K562 (cell line): ENCODE data around the gene ALKBH7. TPM values are rescaled to one million over a fixed set of nuclear protein-coding genes. Genes with fewer than 3 reads are reported as not detected.

Experiments
- ATAC-seq: fragments of 200-7000 bp; cut with Tn5 transposase; 3 replicates; pipeline ENCODE4 v1.9.1; 2020; ENCODE audit warnings: moderate library complexity
- BruUV-seq: library from RNA; stranded (reverse); fragments of 400-500 nt; replicated peaks from 2 replicates; lab custom pipeline; 2021; lab: Mats Ljungman, UMichigan
- CTCF ChIA-PET: fragments of 300-600 bp; formaldehyde crosslinking; extraction: SDS; loops from one replicate; lab custom pipeline; 2021; ENCODE audit warnings: low intra/inter-chr PET ratio; lab: Yijun Ruan, JAX
- POLR2A ChIA-PET: fragments of 300-600, 350-650 bp; sonication (Branson Sonifier 250); formaldehyde crosslinking; extraction: SDS; loops from one replicate; lab custom pipeline; 2021; ENCODE audit warnings: antibody characterized with exemption, inconsistent platforms; lab: Yijun Ruan, JAX
- DNase-seq, 4 experiments: peaks; one replicate each; pipeline versions ENCODE4 v3.0.0 to v3.0.0-alpha.2; 2011 to 2018; ENCODE audit warnings: low spot score in 3 of 4, mixed read lengths in 3 of 4; ENCODE audit errors: extremely low read depth in 1 of 4
- FAIRE-seq: peaks from 2 replicates; lab custom pipeline; 2011; peaks lifted over from hg19 to GRCh38; lab: Jason Lieb, UNC
- H2AFZ ChIP-seq: 2 replicates; pipeline ENCODE4 v1.6.0; 2011; ENCODE audit warnings: low read depth, low read length, control low read depth, inconsistent platforms
- H3K27ac ChIP-seq: fragments of 200-600 bp; 3 replicates; pipeline ENCODE4 v1.8.0; 2011; ENCODE audit warnings: low read depth, mild to moderate bottlenecking, control low read depth, inconsistent platforms, low read length, moderate library complexity, mixed read lengths; ENCODE audit errors: extremely low read depth
- H3K27me3 ChIP-seq, 2 experiments: fragments of 300-600 bp in 1 of 2; 2 replicates in 1 of 2; 3 replicates in 1 of 2; pipeline versions ENCODE4 v1.6.0 to v1.8.0; 2011; ENCODE audit warnings: inconsistent platforms in 2 of 2, low read length in 2 of 2, mild to moderate bottlenecking in 1 of 2, mixed read lengths in 1 of 2, moderate library complexity in 1 of 2; ENCODE audit not compliant: control insufficient read depth in 2 of 2, insufficient read depth in 2 of 2
- H3K36me3 ChIP-seq: fragments of 300-600 bp; 3 replicates; pipeline ENCODE4 v1.8.0; 2011; ENCODE audit warnings: mild to moderate bottlenecking, low read length, inconsistent platforms; ENCODE audit not compliant: control insufficient read depth, insufficient read depth
- H3K4me1 ChIP-seq, 2 experiments: fragments of 200-600 bp in 1 of 2; replicated peaks in 1 of 2; 2 replicates in 1 of 2; 3 replicates in 1 of 2; pipeline versions ENCODE4 v1.5.1 to v1.8.0; 2011; ENCODE audit warnings: inconsistent platforms in 2 of 2, low read length in 2 of 2, mild to moderate bottlenecking in 1 of 2, mixed read lengths in 1 of 2, moderate library complexity in 1 of 2; ENCODE audit not compliant: control insufficient read depth in 2 of 2, insufficient read depth in 2 of 2
- H3K4me2 ChIP-seq: 2 replicates; pipeline ENCODE4 v1.6.1; 2011; ENCODE audit warnings: low read length, control low read depth, inconsistent platforms, mixed read lengths; ENCODE audit not compliant: insufficient read depth
- H3K4me3 ChIP-seq: fragments of 200-600 bp; sonication (generic), shearing (Covaris generic); 2 replicates; pipeline ENCODE4 v1.5.1; 2016; ENCODE audit warnings: control low read depth, inconsistent platforms
- H3K79me2 ChIP-seq: fragments of 200-600 bp; 3 replicates; pipeline ENCODE4 v1.8.0; 2011; ENCODE audit warnings: low read length, inconsistent platforms; ENCODE audit not compliant: control insufficient read depth, insufficient read depth
- H3K9ac ChIP-seq, 2 experiments: 2 replicates each; pipeline versions ENCODE4 v1.6.0 to v1.6.1; 2011; ENCODE audit warnings: low read depth in 2 of 2, low read length in 2 of 2, control low read depth in 1 of 2, inconsistent platforms in 1 of 2, mild to moderate bottlenecking in 1 of 2, mixed read lengths in 1 of 2; ENCODE audit not compliant: insufficient read depth in 1 of 2
- H3K9me1 ChIP-seq: one replicate; pipeline ENCODE4 v1.6.0; 2011; ENCODE audit warnings: inconsistent platforms, mild to moderate bottlenecking, low read length, moderate library complexity; ENCODE audit not compliant: control insufficient read depth, insufficient read depth
- H3K9me3 ChIP-seq: replicated peaks from 2 replicates; pipeline ENCODE4 v1.5.1; 2011; ENCODE audit warnings: low read depth, low read length, inconsistent platforms; ENCODE audit not compliant: control insufficient read depth, insufficient read depth
- H4K20me1 ChIP-seq: replicated peaks from 2 replicates; pipeline ENCODE4 v1.6.1; 2011; ENCODE audit warnings: low read length, inconsistent platforms, mixed read lengths; ENCODE audit not compliant: control insufficient read depth, insufficient read depth
- ELF1 ChIP-seq: fragments of 200-800 bp; sonication (Bioruptor generic); IDR thresholded peaks from 2 replicates; pipeline ENCODE4 v1.6.1; 2016; ENCODE audit warnings: missing genetic modification characterization, missing compliant biosample characterization
- IRF2 ChIP-seq: sonication (generic); formaldehyde crosslinking; IDR thresholded peaks from 2 replicates; pipeline ENCODE4 v1.8.1; 2022; ENCODE audit warnings: mild to moderate bottlenecking, missing genetic modification reagents
- MTA1 ChIP-seq: fragments of 450-650 bp; IDR thresholded peaks from 2 replicates; pipeline ENCODE4 v1.6.1; 2017; ENCODE audit warnings: borderline replicate concordance
- POLR2G ChIP-seq: fragments of 200-400 bp; formaldehyde crosslinking; IDR thresholded peaks from 2 replicates; pipeline ENCODE4 v1.6.1; 2017; ENCODE audit warnings: low read depth, mild to moderate bottlenecking, antibody characterized with exemption, low read length, moderate library complexity
- RBFOX2 ChIP-seq: fragments of 200-400 bp; formaldehyde crosslinking; IDR thresholded peaks from 2 replicates; pipeline ENCODE4 v1.6.1; 2017; ENCODE audit warnings: low read depth, mild to moderate bottlenecking, low read length, moderate library complexity
- STAT5B ChIP-seq: fragments of 250-450 bp; sonication (Bioruptor Pico); IDR thresholded peaks from 2 replicates; pipeline ENCODE4 v1.8.0; 2021; ENCODE audit warnings: mild to moderate bottlenecking, inconsistent platforms
- ZNF57 ChIP-seq: fragments of 450-650 bp; formaldehyde crosslinking; IDR thresholded peaks from 2 replicates; pipeline ENCODE4 v1.4.0; 2020; ENCODE audit warnings: mild to moderate bottlenecking, moderate library complexity
- ZNF79 ChIP-seq: fragments of 250-450 bp; sonication (Bioruptor Pico); IDR thresholded peaks from 2 replicates; pipeline ENCODE4 v1.4.0; 2020; ENCODE audit warnings: low read depth, mild to moderate bottlenecking, moderate library complexity
- WGBS: fragments of 100-300 bp; shearing (Covaris generic); methylation state at CpG from one replicate; pipeline ENCODE4 v1.1.6; 2016; ENCODE audit warnings: low coverage, mixed read lengths; ENCODE audit not compliant: insufficient coverage; ENCODE audit errors: missing lambda C conversion rate; 5-methylcytosine and 5-hydroxymethylcytosine counted together
- in situ Hi-C: fragments of 300-500 bp; cut with MboI; formaldehyde crosslinking; loops from 4 replicates; pipeline ENCODE4 v1.15.0; 2018; ENCODE audit warnings: inconsistent platforms, mixed read lengths
- intact Hi-C: fragments of 100-400 bp; cut with micrococcal nuclease; formaldehyde crosslinking; loops from 2 replicates; pipeline ENCODE4 v1.14.2; 2022
- polyA plus RNA-seq, 8 experiments: library from polyadenylated mRNA; depleted of rRNA in 4 of 8; stranded (reverse) in 5 of 8; unstranded in 3 of 8; fragments of >200 nt; fragmentation: Nextera tagmentation in 2 of 8; fragmentation: Illumina TruSeq in 1 of 8; extraction: Ambion mirVana in 2 of 8; extraction: Trizol in 1 of 8; gene quantifications; 2 replicates each; pipeline versions ENCODE4 v1.2.1 to v1.2.3, GENCODE V29; 2011 to 2014; ENCODE audit warnings: inconsistent platforms in 1 of 8, missing spikeins in 1 of 8
- total RNA-seq, 7 experiments: library from RNA; depleted of rRNA in 6 of 7; stranded (reverse); fragments of >200 nt in 6 of 7; fragmentation: Illumina TruSeq in 2 of 7; extraction: Trizol in 2 of 7; gene quantifications; 2 replicates each; pipeline versions ENCODE4 v1.2.1 to v1.2.3, GENCODE V29; 2011 to 2021; ENCODE audit warnings: low replicate concordance in 1 of 7
- TF ChIP-seq, protein P1 (sequence below): fragments of 250-450 bp; sonication (Bioruptor Pico); IDR thresholded peaks from 2 replicates; pipeline ENCODE4 v1.4.0; 2020

Gene ALKBH7
- total and polyA plus RNA-seq, 9 of the 15 experiments (the other 6 are each of a cell fraction or from before 2014, with no cell fraction given) = 0.69 to 94.8 (median 17.6) TPM

DNA sequence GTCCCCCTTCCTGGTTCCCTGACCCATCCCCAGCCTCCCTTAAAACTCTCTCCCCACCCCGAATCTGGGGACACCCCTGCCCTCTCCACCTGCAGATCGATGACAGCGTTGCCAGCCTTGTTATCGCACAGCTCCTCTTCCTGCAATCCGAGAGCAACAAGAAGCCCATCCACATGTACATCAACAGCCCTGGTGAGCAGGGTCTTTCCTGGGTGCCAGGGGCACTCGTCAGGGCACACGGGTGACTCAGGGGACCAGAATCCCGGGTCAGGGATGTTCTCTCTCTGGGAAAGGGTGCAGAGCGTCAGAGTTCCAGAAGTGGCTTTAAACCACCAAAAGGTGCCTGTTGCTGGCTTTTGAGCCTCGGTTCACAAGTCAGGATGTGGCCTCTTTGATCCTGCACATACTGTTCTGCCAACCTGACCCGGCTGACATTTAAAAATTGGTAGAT, 10.2 kb upstream of the ALKBH7 start:
- Histone ChIP-seq H3K36me3 (peaks cover 42% of the 10 kb centered on the region; the same call in 2 of the 3 replicates), H3K4me3 (peak overlapping the region; percentile 84), H3K79me2 (peaks cover 17% of the 10 kb centered on the region), H2AFZ (no peak overlapping the region), H3K27me3 (no peaks in the 10 kb centered on the region), H3K9me1 (no peaks in the 10 kb centered on the region), H3K4me1 (peaks cover 8 to 35% of the 10 kb centered on the region in 2 experiments; a peak in 4 of 5 replicates), H4K20me1 (no peaks in the 10 kb centered on the region)
- BruUV-seq = TSS peak; percentile 70
- TF ChIP-seq IRF2 = no peak
- TF ChIP-seq STAT5B (CRISPR knock-in tag) = no peak
- TF ChIP-seq MTA1 = peak; percentile 2; the same call in 1 of the 2 replicates
- no peak for TF ChIP-seq ELF1 (tag)
- TF ChIP-seq, all 486 proteins: peak for 1
- FAIRE-seq (peak; percentile 35), DNase-seq (no peak), ATAC-seq (no peak)
- Histone ChIP-seq H3K27ac (peak overlapping the region; percentile 81), H3K4me2 (peak overlapping the region; percentile 86), H3K9ac (peak overlapping the region; percentile 77 to 91), H3K9me3 (no peaks in the 10 kb centered on the region)
- intact Hi-C loops = no loop called here
- POLR2A ChIA-PET = interaction anchor here (0.8 to 3.4 kb wide), 2 partner anchors 9 to 11 kb away, joined by 4 to 29 read pairs; partner anchors contain the start of gene ALKBH7
- WGBS = 35% methylated on average over 11 of the region's 11 CpGs
- CTCF ChIA-PET = no interaction called here
- in situ Hi-C loops = no loop called here

DNA sequence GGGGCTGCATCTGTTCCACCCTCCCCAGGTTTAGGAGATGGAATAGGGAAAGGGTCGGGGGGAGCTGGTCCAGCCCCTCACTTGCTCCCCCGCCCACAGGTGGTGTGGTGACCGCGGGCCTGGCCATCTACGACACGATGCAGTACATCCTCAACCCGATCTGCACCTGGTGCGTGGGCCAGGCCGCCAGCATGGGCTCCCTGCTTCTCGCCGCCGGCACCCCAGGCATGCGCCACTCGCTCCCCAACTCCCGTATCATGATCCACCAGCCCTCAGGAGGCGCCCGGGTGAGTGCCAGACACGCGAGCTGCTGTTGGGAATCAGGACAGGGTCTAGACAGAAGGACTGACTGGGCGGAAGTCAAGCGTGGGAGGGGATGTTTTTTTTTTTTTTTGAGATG, 8.2 kb upstream of the ALKBH7 start:
- H3K9me1 ChIP-seq = no peaks in the 10 kb centered on the region
- no peaks in the 10 kb centered on the region for H3K27me3 ChIP-seq
- TF ChIP-seq ZNF79 (CRISPR knock-in tag) (no peak), POLR2G (peak; percentile 36; the same call in 1 of the 2 replicates), ZNF57 (CRISPR knock-in tag) (no peak), RBFOX2 (peak; percentile 58)
- TF ChIP-seq, protein P1, sequence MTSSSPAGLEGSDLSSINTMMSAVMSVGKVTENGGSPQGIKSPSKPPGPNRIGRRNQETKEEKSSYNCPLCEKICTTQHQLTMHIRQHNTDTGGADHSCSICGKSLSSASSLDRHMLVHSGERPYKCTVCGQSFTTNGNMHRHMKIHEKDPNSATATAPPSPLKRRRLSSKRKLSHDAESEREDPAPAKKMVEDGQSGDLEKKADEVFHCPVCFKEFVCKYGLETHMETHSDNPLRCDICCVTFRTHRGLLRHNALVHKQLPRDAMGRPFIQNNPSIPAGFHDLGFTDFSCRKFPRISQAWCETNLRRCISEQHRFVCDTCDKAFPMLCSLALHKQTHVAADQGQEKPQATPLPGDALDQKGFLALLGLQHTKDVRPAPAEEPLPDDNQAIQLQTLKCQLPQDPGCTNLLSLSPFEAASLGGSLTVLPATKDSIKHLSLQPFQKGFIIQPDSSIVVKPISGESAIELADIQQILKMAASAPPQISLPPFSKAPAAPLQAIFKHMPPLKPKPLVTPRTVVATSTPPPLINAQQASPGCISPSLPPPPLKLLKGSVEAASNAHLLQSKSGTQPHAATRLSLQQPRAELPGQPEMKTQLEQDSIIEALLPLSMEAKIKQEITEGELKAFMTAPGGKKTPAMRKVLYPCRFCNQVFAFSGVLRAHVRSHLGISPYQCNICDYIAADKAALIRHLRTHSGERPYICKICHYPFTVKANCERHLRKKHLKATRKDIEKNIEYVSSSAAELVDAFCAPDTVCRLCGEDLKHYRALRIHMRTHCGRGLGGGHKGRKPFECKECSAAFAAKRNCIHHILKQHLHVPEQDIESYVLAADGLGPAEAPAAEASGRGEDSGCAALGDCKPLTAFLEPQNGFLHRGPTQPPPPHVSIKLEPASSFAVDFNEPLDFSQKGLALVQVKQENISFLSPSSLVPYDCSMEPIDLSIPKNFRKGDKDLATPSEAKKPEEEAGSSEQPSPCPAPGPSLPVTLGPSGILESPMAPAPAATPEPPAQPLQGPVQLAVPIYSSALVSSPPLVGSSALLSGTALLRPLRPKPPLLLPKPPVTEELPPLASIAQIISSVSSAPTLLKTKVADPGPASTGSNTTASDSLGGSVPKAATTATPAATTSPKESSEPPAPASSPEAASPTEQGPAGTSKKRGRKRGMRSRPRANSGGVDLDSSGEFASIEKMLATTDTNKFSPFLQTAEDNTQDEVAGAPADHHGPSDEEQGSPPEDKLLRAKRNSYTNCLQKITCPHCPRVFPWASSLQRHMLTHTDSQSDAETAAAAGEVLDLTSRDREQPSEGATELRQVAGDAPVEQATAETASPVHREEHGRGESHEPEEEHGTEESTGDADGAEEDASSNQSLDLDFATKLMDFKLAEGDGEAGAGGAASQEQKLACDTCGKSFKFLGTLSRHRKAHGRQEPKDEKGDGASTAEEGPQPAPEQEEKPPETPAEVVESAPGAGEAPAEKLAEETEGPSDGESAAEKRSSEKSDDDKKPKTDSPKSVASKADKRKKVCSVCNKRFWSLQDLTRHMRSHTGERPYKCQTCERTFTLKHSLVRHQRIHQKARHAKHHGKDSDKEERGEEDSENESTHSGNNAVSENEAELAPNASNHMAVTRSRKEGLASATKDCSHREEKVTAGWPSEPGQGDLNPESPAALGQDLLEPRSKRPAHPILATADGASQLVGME (CRISPR knock-in tag) = no peak
- TF ChIP-seq, all 486 proteins: peak for 2
- in situ Hi-C loops = no loop called here
- Histone ChIP-seq H3K9ac (peak overlapping the region in 1 of 2 experiments; percentile 35; a peak in 1 of 4 replicates), H3K9me3 (no peaks in the 10 kb centered on the region), H3K4me2 (no peak overlapping the region), H3K27ac (no peak overlapping the region), H3K36me3 (peaks cover 60% of the 10 kb centered on the region; the same call in 2 of the 3 replicates), H3K4me3 (no peak overlapping the region), H4K20me1 (no peaks in the 10 kb centered on the region), H2AFZ (no peak overlapping the region), H3K4me1 (peaks cover 3 to 28% of the 10 kb centered on the region in 2 experiments; a peak in 3 of 5 replicates), H3K79me2 (peaks cover 17% of the 10 kb centered on the region)
- BruUV-seq = no TSS peak
- FAIRE-seq (no peak), ATAC-seq (no peak), DNase-seq (no peak)
- POLR2A ChIA-PET = interaction anchor here (3.4 kb wide), 1 partner anchor 9 kb away, joined by 29 read pairs; the partner anchor contains the start of gene ALKBH7
- intact Hi-C loops = no loop called here
- CTCF ChIA-PET = no interaction called here
- 95% methylated on average over 7 of the region's 21 CpGs for WGBS
